HUDEP-2 (cell line): Measurements from ENCODE around the gene JMJD7.
"Not testable (repeated sequence)": the region's sequence is repeated elsewhere in the genome, so short reads cannot be mapped to it uniquely, and the experiment has no call there.

Experiments used
- DNase-seq, 76 experiments: peaks; one replicate each; lab custom pipeline; 2025; ENCODE audit not compliant: unreplicated experiment in 76 of 76; lab: John Stamatoyannopoulos, UW

Gene JMJD7

GRCh38 chr15:41819455-41820050 is 8.3 kb upstream of the JMJD7 start:
- no peak for DNase-seq

- no peak for DNase-seq
Observed at GRCh38 chr15:41820791-41821423, 7.0 kb upstream of the JMJD7 start.

GRCh38 chr15:41821831-41822230 is 6.1 kb upstream of the JMJD7 start:
- no peak for DNase-seq

- no peak for DNase-seq
Observed at GRCh38 chr15:41822471-41822870, 5.4 kb upstream of the JMJD7 start.

- DNase-seq: no peak
Observed at GRCh38 chr15:41822957-41823356, 4.9 kb upstream of the JMJD7 start.

GRCh38 chr15:41823502-41823901 is 4.4 kb upstream of the JMJD7 start:
- DNase-seq: no peak

GRCh38 chr15:41824062-41824745 is 3.7 kb upstream of the JMJD7 start:
- DNase-seq: no peak

GRCh38 chr15:41825145-41825544 is 2.7 kb upstream of the JMJD7 start:
- DNase-seq: no peak

GRCh38 chr15:41825572-41826535 is 2.0 kb upstream of the JMJD7 start:
- DNase-seq: no peak

GRCh38 chr15:41827290-41827879 is 507 bp upstream of the JMJD7 start:
- no peak for DNase-seq

GRCh38 chr15:41828807-41829141 is 882 bp downstream of the JMJD7 start:
- DNase-seq: no peak

GRCh38 chr15:41829959-41830646 is 2.2 kb downstream of the JMJD7 start:
- DNase-seq: no peak

GRCh38 chr15:41831291-41831690 is 3.4 kb downstream of the JMJD7 start:
- not testable (repeated sequence) for DNase-seq

- no peak for DNase-seq
Observed at GRCh38 chr15:41832208-41832607, 4.3 kb downstream of the JMJD7 start.

GRCh38 chr15:41832875-41833274 is 5.0 kb downstream of the JMJD7 start:
- no peak for DNase-seq

- no peak for DNase-seq
Observed at GRCh38 chr15:41834096-41834495, 6.2 kb downstream of the JMJD7 start.

GRCh38 chr15:41836073-41836472 is 8.2 kb downstream of the JMJD7 start:
- no peak for DNase-seq

GRCh38 chr15:41836713-41837454 is 9.0 kb downstream of the JMJD7 start:
- no peak for DNase-seq

GRCh38 chr15:41838400-41838897 is 10.6 kb downstream of the JMJD7 start, which contains the start of gene PLA2G4B:
TSS of gene PLA2G4B (plus strand) at chr15:41838847. CDS start at chr15:41838914, 67 bp downstream.
- DNase-seq: no peak
